ENCODE results near the gene NAALADL1.

DNA sequence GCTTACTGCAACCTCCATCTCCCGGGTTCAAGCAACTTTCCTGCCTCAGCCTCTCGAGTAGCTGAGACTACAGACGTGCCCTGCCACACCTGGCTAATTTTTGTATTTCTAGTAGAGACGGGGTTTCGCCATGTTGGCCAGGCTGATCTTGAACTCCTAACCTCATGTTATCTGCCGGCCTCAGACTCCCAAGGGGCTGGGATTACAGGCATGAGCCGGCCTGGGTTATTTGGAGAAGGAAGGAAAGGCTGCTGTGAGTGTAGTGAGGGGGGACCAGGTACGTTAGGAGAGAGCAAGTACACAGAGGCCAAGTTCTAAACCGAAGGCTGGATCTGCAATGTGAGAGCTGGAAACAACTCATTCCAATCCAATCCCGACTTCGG lies 62.0 kb downstream of the NAALADL1 start:
- TF ChIP-seq POLR2A (IDR thresholded peaks at IDR 0.05; ENCODE audit: low read depth, low read length) (no peak), TAF1 (IDR thresholded peaks at IDR 0.05; ENCODE audit: borderline replicate concordance, low read depth, low read length) (no peak), POLR2AphosphoS5 (IDR thresholded peaks at IDR 0.05; ENCODE audit: low read depth, low read length) (no peak)
